SK-N-SH (cell line): Measurements from ENCODE around the gene RASA3. TPM values are rescaled to one million over a fixed set of nuclear protein-coding genes. Genes with fewer than 3 reads are reported as not detected.

ENCODE experiments used
- CTCF ChIA-PET: fragments of 300-600, 350-600 bp; formaldehyde crosslinking; extraction: SDS; loops from one replicate; lab custom pipeline; 2021; lab: Yijun Ruan, JAX
- POLR2A ChIA-PET: fragments of 350-600 bp; sonication (Branson Sonifier 250); formaldehyde crosslinking; extraction: SDS; loops from one replicate; lab custom pipeline; 2020; ENCODE audit warnings: antibody characterized with exemption, inconsistent platforms; lab: Yijun Ruan, JAX
- DNase-seq: peaks from one replicate; pipeline ENCODE4 v3.0.0; 2012
- H2AFZ ChIP-seq: fragments of 200-600 bp; sonication (generic); 2 replicates; pipeline ENCODE4 v1.8.1; 2016; ENCODE audit warnings: antibody characterized with exemption, mild to moderate bottlenecking, low read depth
- H3F3A ChIP-seq: fragments of 200-600 bp; sonication (generic); replicated peaks from 2 replicates; pipeline ENCODE3; 2016; ENCODE audit warnings: antibody characterized with exemption, mild to moderate bottlenecking; ENCODE audit not compliant: insufficient read depth
- H3K27ac ChIP-seq, 2 experiments: fragments of 200-500 bp in 1 of 2; fragments of 200-600 bp in 1 of 2; sonication (Bioruptor generic) in 1 of 2; sonication (generic), shearing (Covaris generic) in 1 of 2; 2 replicates each; pipeline versions ENCODE4 v1.5.1 to v1.6.1; 2014 to 2016; ENCODE audit warnings: low read depth in 2 of 2, inconsistent platforms in 1 of 2, low read length in 1 of 2, mild to moderate bottlenecking in 1 of 2, mixed read lengths in 1 of 2
- H3K27me3 ChIP-seq: fragments of 200-600 bp; sonication (generic), shearing (Covaris generic); 2 replicates; pipeline ENCODE4 v1.6.1; 2016; ENCODE audit warnings: mixed run types; ENCODE audit not compliant: insufficient read depth
- H3K36me3 ChIP-seq, 2 experiments: fragments of 200-500 bp in 1 of 2; fragments of 200-600 bp in 1 of 2; sonication (Bioruptor generic) in 1 of 2; sonication (generic) in 1 of 2; replicated peaks in 1 of 2; 2 replicates each; pipeline versions ENCODE3 to v1.5.1; 2014 to 2016; ENCODE audit warnings: low read length in 1 of 2, mild to moderate bottlenecking in 1 of 2; ENCODE audit not compliant: insufficient read depth in 2 of 2, control insufficient read depth in 1 of 2
- H3K4me1 ChIP-seq, 2 experiments: fragments of 200-500 bp in 1 of 2; fragments of 200-600 bp in 1 of 2; sonication (Bioruptor generic) in 1 of 2; sonication (generic), shearing (Covaris generic) in 1 of 2; 2 replicates each; pipeline versions ENCODE4 v1.5.1 to v1.6.1; 2014 to 2016; ENCODE audit warnings: low read depth in 1 of 2, low read length in 1 of 2, mixed run types in 1 of 2; ENCODE audit not compliant: insufficient read depth in 2 of 2, control insufficient read depth in 1 of 2
- H3K4me2 ChIP-seq: fragments of 200-600 bp; sonication (generic), shearing (Covaris generic); 2 replicates; pipeline ENCODE4 v1.6.1; 2017; ENCODE audit warnings: mixed run types
- H3K4me3 ChIP-seq, 2 experiments: fragments of 200-500 bp in 1 of 2; fragments of 200-600 bp in 1 of 2; sonication (Bioruptor generic) in 1 of 2; sonication (generic), shearing (Covaris generic) in 1 of 2; 2 replicates each; pipeline versions ENCODE4 v1.5.1 to v1.8.1; 2014 to 2016; ENCODE audit warnings: low read depth in 2 of 2, inconsistent platforms in 1 of 2, low read length in 1 of 2, mild to moderate bottlenecking in 1 of 2, mixed read lengths in 1 of 2, moderate library complexity in 1 of 2
- H3K79me2 ChIP-seq: fragments of 200-600 bp; sonication (generic); 2 replicates; pipeline ENCODE4 v1.8.1; 2017; ENCODE audit warnings: mild to moderate bottlenecking; ENCODE audit not compliant: insufficient read depth
- H3K9ac ChIP-seq: fragments of 200-600 bp; sonication (generic); 2 replicates; pipeline ENCODE4 v1.6.1; 2017; ENCODE audit warnings: mixed run types
- H3K9me2 ChIP-seq: fragments of 200-600 bp; sonication (generic); 2 replicates; pipeline ENCODE4 v1.6.1; 2017; ENCODE audit warnings: mixed run types
- H3K9me3 ChIP-seq: fragments of 200-600 bp; sonication (generic); 2 replicates; pipeline ENCODE4 v1.6.1; 2017; ENCODE audit warnings: mixed run types, mild to moderate bottlenecking, moderate library complexity
- H4K20me1 ChIP-seq: fragments of 200-600 bp; sonication (generic); 2 replicates; pipeline ENCODE4 v1.6.1; 2017; ENCODE audit warnings: mild to moderate bottlenecking, mixed run types; ENCODE audit not compliant: insufficient read depth
- FOXJ3 ChIP-seq: sonication (generic); formaldehyde crosslinking; IDR thresholded peaks from 2 replicates; pipeline ENCODE4 v1.5.1; 2020; ENCODE audit warnings: mild to moderate bottlenecking, missing genetic modification reagents
- GABPA ChIP-seq: IDR thresholded peaks from 2 replicates; pipeline ENCODE4 v1.4.0; 2012; ENCODE audit warnings: low read depth, mild to moderate bottlenecking
- MXI1 ChIP-seq: IDR thresholded peaks from 2 replicates; pipeline ENCODE4 v1.6.1; 2012; ENCODE audit warnings: mild to moderate bottlenecking, low read depth, low read length, improper control_type of control experiment
- NFIC ChIP-seq: IDR thresholded peaks from 2 replicates; pipeline ENCODE4 v1.4.0; 2012; ENCODE audit warnings: borderline replicate concordance
- RXRA ChIP-seq: IDR thresholded peaks from 2 replicates; pipeline ENCODE4 v1.4.0; 2012; ENCODE audit warnings: low read depth, mild to moderate bottlenecking, borderline replicate concordance
- SMC3 ChIP-seq: IDR thresholded peaks from 2 replicates; pipeline ENCODE4 v1.6.1; 2012; ENCODE audit warnings: low read depth, low read length, improper control_type of control experiment
- TAF1 ChIP-seq: IDR thresholded peaks from 2 replicates; pipeline ENCODE4 v1.6.1; 2012; ENCODE audit warnings: low read depth, mild to moderate bottlenecking, low read length, moderate library complexity, borderline replicate concordance
- TEAD4 ChIP-seq: IDR thresholded peaks from 2 replicates; pipeline ENCODE4 v1.4.0; 2012; ENCODE audit warnings: mild to moderate bottlenecking, borderline replicate concordance; ENCODE audit not compliant: insufficient read depth
- YY1 ChIP-seq: IDR thresholded peaks from 2 replicates; pipeline ENCODE4 v1.4.0; 2012; ENCODE audit warnings: low read depth, mild to moderate bottlenecking
- WGBS: methylation state at CpG from one replicate; pipeline ENCODE4 v1.1.6; 2017; ENCODE audit warnings: low lambda C conversion rate; 5-methylcytosine and 5-hydroxymethylcytosine counted together
- polyA plus RNA-seq, 3 experiments: library from polyadenylated mRNA; depleted of rRNA; stranded (reverse); fragments of >200 nt; gene quantifications; 2 replicates each; pipeline ENCODE4 v1.2.3, GENCODE V29; 2012
- TF ChIP-seq, protein P1 (sequence below): fragments of 150-350 bp; IDR thresholded peaks from 2 replicates; pipeline ENCODE4 v1.6.1; 2017; ENCODE audit warnings: antibody characterized with exemption, low read length, low read depth, borderline replicate concordance
- TF ChIP-seq, protein P2 (sequence below): fragments of 150-350 bp; IDR thresholded peaks from 2 replicates; pipeline ENCODE4 v1.6.1; 2016; ENCODE audit warnings: mild to moderate bottlenecking, low read depth, low read length
- TF ChIP-seq, protein P3 (sequence below): IDR thresholded peaks from 2 replicates; pipeline ENCODE4 v1.4.0; 2012; ENCODE audit warnings: low read depth, borderline replicate concordance

Gene RASA3
- polyA plus RNA-seq, 1 of the 3 experiments (the other 2 are of a cell fraction): 25.1 TPM

DNA sequence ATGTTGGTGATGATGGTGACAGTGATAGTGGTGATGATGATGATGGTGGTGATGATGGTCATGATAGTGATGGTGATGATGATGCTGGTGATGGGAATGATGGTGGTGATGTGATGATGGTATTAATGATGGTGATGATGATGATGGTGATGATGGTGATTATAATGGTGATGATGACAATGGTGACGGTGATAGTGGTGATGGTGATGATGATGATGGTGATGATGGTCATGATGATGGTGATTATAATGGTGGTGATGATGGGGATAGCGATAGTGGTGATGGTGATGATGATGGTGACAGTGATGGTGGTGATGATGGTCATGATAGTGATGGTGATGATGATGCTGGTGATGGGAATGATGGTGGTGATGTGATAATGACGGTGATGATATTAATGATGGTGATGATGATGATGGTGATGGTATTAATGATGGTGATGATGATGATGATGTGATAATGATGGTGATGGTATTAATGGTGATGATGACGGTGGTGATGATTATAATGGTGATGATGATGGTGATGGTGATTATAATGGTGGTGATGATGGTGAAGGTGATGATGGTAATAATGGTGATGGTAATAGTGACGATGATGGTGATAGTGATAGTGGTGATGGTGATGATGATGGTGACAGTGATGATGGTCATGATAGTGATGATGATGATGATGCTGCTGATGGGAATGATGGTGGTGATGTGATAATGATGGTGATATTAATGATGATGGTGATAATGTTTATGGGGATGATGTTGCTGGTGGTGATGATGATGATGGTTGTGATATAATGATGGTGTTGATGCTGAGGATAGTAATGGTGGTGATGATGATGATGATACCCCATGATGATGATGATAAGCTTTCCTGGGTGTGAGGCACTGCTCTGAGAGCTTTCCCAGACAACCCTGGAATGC is 166.2 kb downstream of the RASA3 start:
- Histone ChIP-seq H3K4me3 (no peak overlapping the region), H3K79me2 (no peaks in the 10 kb centered on the region), H2AFZ (no peak overlapping the region), H3F3A (no peaks in the 10 kb centered on the region), H3K4me2 (no peak overlapping the region), H3K27ac (no peak overlapping the region)
- POLR2A ChIA-PET: no interaction called here
- 89% methylated on average over 5 of the region's 5 CpGs for WGBS
- DNase-seq: no peak
- TF ChIP-seq YY1 (no peak), SMC3 (no peak), RXRA (no peak), NFIC (no peak), GABPA (no peak), FOXJ3 (no peak), MXI1 (no peak), TEAD4 (no peak), TAF1 (no peak)
- TF ChIP-seq, protein P1, sequence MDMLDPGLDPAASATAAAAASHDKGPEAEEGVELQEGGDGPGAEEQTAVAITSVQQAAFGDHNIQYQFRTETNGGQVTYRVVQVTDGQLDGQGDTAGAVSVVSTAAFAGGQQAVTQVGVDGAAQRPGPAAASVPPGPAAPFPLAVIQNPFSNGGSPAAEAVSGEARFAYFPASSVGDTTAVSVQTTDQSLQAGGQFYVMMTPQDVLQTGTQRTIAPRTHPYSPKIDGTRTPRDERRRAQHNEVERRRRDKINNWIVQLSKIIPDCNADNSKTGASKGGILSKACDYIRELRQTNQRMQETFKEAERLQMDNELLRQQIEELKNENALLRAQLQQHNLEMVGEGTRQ: no peak
- TF ChIP-seq, protein P2, sequence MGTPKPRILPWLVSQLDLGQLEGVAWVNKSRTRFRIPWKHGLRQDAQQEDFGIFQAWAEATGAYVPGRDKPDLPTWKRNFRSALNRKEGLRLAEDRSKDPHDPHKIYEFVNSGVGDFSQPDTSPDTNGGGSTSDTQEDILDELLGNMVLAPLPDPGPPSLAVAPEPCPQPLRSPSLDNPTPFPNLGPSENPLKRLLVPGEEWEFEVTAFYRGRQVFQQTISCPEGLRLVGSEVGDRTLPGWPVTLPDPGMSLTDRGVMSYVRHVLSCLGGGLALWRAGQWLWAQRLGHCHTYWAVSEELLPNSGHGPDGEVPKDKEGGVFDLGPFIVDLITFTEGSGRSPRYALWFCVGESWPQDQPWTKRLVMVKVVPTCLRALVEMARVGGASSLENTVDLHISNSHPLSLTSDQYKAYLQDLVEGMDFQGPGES: no peak
- TF ChIP-seq, protein P3, sequence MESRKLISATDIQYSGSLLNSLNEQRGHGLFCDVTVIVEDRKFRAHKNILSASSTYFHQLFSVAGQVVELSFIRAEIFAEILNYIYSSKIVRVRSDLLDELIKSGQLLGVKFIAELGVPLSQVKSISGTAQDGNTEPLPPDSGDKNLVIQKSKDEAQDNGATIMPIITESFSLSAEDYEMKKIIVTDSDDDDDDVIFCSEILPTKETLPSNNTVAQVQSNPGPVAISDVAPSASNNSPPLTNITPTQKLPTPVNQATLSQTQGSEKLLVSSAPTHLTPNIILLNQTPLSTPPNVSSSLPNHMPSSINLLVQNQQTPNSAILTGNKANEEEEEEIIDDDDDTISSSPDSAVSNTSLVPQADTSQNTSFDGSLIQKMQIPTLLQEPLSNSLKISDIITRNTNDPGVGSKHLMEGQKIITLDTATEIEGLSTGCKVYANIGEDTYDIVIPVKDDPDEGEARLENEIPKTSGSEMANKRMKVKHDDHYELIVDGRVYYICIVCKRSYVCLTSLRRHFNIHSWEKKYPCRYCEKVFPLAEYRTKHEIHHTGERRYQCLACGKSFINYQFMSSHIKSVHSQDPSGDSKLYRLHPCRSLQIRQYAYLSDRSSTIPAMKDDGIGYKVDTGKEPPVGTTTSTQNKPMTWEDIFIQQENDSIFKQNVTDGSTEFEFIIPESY: no peak
- TF ChIP-seq, all 33 proteins: peak for 0
- Histone ChIP-seq H3K4me1 (no peaks in the 10 kb centered on the region), H3K27me3 (no peaks in the 10 kb centered on the region), H3K36me3 (peaks cover 0 to 17% of the 10 kb centered on the region in 2 experiments), H4K20me1 (no peaks in the 10 kb centered on the region), H3K9me3 (no peaks in the 10 kb centered on the region), H3K9ac (no peak overlapping the region), H3K9me2 (no peaks in the 10 kb centered on the region)
- CTCF ChIA-PET: no interaction called here
